GM21825 (cell line): ENCODE data around the gene ARHGEF10L.

Experiments used
- ATAC-seq: cut with Tn5 transposase; IDR thresholded peaks from one replicate; pipeline ENCODE4 v1.9.1; 2021; ENCODE audit warnings: mild to moderate bottlenecking, moderate library complexity; ENCODE audit not compliant: unreplicated experiment

ARHGEF10L gene

GRCh38 chr1:17648457-17649145, 109.1 kb downstream of the ARHGEF10L start:
- no peak for ATAC-seq

GRCh38 chr1:17649371-17650106, 110.0 kb downstream of the ARHGEF10L start:
- ATAC-seq = no peak

DNA sequence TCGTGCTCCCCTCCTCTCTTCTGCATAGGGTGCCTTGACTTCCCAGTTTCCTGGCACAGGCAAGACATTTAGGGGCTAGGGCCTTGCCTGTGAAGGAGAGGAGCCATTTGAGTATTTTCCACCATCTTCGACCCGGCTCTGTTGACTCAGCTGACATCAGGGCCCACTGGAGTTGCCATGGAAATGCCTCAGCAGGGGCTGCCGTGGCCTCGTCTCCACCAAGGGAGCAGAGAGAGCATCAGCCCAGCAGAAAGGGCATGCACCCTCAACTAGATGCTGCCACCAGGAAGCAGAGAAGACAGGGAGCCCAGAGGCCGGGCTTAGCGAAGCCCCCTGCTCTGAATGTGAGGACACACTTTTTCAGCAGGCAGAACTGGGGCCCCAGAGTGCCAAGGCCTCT, 113.8 kb downstream of the ARHGEF10L start:
- no peak for ATAC-seq

GRCh38 chr1:17653728-17654351, 114.3 kb downstream of the ARHGEF10L start:
- ATAC-seq = no peak

DNA sequence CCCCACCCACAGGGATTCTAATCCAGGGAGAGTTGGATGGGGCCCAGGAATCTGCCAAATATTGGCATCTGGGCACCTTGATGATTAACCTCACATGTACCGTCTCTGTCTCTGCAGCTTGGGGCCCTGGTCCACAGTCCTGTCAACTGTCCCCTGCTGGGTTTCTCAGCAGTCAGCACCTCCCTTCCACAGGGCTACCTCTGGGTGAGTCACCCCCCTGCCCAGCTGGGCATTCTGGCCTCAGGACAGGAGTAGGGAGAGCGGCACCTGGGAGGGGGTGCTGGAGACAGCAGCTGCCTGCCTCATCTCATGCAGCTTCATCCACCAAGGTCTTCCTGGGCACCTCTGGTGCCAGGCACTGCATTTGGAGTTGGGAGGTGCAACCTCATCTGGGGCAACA, 115.0 kb downstream of the ARHGEF10L start:
- no peak for ATAC-seq

- no peak for ATAC-seq
These were observed 115.7 kb downstream of the ARHGEF10L start for GRCh38 chr1:17655169-17655568.

DNA sequence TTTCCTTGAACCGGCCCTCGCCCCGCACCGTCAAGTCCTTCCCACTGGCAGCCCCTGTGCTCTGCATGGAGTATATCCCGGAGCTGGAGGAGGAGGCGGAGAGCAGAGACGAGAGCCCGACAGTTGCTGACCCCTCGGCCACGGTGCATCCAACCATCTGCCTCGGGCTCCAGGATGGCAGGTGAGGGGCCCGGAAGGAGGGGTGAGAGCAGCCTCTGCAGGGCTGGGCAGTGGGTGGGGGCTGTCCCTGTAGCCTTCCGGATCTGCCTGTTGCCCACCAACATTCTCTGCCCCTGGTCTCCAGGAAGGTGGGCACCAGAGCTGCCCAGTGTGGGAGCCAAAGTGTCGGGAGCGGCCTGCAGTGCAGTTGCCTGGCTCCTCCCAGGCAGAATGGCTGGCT, 116.4 kb downstream of the ARHGEF10L start:
- ATAC-seq = no peak

DNA sequence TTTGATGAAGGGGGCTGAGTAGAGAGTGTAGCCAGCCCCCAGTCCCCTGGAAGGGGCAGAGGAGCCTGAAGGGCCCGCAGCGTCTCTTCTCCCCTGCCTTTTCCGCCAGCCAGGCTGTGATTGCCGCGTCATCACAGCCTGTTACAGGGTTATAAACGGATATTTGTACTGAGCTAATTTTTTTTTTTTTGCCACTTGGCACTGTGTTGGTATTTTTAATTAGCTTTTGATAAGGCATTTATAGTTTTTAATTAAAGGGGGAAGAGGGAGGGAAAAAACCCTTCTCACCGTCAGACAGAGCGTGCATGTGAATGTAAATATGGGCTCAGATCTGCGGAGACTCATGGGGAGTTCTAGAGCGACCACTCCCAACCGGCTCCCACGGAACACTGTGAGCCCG, 117.9 kb downstream of the ARHGEF10L start:
- no peak for ATAC-seq

GRCh38 chr1:17658837-17659236, 119.3 kb downstream of the ARHGEF10L start:
- no peak for ATAC-seq

DNA sequence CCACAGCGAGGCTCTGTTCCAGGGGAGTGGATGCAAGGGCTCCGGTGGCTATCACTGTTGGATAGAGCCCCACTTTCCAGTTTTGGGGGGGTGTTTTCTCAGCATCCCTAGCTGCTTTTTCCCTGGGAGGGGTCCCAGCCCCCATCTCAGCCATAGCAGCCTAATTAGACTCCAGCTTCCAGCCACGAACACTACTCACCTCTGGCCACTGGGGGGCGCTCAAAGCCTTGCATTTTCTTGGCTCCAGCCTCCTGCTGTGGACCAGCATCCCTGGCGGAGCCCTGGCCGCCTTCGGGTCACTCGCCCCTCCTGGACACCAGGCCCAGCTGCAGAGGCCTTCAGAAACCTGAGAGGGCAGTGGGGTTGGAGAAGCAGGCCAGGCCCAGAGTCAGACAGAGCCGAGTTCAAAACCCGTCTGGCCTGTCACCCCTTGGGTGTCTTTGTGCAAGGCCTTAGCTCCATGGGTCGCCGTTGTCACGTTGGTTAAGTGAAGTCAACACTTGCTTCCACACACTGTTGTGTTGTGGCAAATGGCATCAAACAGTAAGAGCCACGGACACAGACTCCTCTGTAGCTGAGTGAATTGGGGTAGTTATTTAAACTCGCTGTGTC, 122.2 kb downstream of the ARHGEF10L start:
- no peak for ATAC-seq

DNA sequence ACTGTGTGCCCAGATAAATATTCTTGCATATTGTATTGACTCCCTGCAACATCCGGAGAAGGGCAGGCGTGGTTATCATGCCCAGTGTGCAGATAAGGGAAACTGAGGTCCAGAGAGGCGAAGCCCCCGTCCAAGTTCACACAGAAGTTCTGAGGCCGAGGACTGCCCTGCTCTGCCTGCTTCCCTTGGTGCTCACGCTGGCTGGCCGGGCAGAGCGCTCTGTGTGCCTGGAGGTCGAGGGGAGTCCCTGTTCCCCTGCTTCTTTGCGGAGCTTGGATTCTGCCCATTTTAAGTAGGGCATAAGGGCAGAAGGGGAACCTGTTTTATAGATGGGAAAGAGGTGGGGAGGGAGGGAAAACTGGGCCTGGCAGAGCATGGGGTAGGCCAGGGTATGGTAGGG, 122.8 kb downstream of the ARHGEF10L start:
- ATAC-seq = no peak

GRCh38 chr1:17662786-17663185, 123.3 kb downstream of the ARHGEF10L start:
- ATAC-seq = no peak

DNA sequence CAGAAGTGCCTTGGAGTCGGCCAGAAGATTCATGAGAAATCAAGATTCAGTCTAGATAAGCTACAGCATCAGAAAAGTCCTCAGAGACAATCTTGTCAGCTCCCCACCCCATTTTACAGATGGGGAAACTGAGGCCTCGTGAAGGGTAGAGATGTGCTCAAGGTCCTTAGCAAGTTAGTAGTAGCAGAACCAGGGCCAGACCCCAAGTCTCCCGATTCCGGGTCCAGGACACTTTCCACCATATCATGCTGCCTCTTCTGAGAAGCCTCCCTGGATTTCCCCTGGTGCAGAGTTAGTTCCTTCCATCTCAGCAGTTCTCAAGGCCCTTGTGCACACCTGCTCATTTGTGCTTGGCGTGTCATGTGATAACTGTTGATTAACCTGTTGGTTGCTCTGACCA, 124.1 kb downstream of the ARHGEF10L start:
- ATAC-seq = no peak

DNA sequence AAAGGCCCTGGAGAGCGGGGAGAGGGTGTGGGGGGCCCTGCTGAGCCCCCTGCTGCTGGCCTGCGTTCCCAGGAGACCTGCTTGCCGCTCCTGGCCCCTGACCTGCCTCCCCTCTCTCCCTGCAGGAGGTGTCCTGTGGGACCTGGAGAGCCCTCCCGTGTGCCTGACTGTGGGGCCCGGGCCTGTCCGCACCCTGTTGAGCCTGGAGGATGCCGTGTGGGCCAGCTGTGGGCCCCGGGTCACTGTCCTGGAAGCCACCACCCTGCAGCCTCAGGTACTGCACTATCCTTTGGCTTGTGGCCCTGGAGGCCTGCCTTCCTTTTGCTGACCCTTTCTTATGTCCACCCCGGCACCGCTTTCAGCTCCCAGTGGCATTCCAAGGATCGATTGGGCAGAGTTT, 124.8 kb downstream of the ARHGEF10L start:
- ATAC-seq = no peak

- no peak for ATAC-seq
These were observed 125.6 kb downstream of the ARHGEF10L start for GRCh38 chr1:17665054-17665453.

GRCh38 chr1:17665950-17666720, 126.6 kb downstream of the ARHGEF10L start:
- no peak for ATAC-seq

- ATAC-seq = no peak
These were observed 128.1 kb downstream of the ARHGEF10L start for GRCh38 chr1:17667641-17668040.

DNA sequence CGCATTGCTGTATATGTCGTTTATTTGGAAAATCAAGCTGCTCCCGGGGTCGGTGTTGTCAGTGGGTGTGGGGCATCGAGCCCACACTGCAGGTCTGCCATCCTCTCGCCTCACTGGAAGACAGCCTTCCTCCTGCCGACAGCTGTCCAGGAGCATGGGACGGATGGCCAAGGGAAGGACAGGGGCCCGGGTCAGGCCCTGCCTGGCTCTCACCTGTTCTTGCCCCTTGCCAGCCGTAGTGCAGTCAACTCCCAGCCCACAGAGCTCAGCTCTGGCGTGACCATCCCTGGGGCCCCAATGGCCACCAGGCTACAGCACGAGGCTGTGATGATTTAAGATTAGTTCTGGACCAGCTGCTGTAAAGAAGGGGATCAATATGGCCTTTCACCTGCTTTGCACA, 128.7 kb downstream of the ARHGEF10L start:
- ATAC-seq = no peak

DNA sequence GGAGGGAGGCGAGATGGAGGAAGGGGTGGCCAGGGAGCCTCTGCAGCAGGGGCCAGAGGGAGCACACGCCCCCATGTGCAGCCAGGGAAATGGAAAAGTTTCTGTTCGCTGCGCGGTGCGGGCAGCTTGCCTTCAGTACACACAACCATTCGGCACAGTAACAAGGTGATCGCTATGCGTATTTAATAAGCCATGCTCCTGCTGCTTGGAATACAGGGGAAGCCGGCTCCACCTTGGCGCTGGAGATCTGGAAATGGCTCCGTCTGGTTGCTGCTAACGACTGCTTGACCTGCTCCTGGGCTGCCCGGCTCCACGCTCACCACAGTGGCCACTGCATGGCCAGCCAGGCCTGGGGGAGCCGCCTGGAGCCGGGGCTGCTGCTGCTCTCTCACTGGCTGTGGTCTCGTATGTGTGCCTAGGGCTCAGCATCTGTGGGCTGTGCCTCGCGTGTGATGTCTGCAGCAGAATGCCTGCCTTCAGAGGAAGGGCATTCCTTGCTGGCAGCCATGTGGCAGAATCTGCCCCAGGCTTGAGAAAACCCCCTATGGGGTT, 129.2 kb downstream of the ARHGEF10L start:
- ATAC-seq = no peak

- ATAC-seq = no peak
These were observed 129.8 kb downstream of the ARHGEF10L start for GRCh38 chr1:17669305-17669704.
